HepG2 (cell line): ENCODE measurements around the gene SOSTDC1. TPM values are rescaled to one million over a fixed set of nuclear protein-coding genes. Genes with fewer than 3 reads are reported as not detected.

Source experiments
- ATAC-seq: fragments of 200-7000 bp; cut with Tn5 transposase; 3 replicates; pipeline ENCODE4 v1.9.1; 2020; ENCODE audit warnings: mild to moderate bottlenecking, moderate library complexity
- BruUV-seq: library from RNA; stranded (reverse); fragments of 400-500 nt; replicated peaks from 2 replicates; lab custom pipeline; 2021; lab: Mats Ljungman, UMichigan
- CTCF ChIA-PET: fragments of 300-600 bp; formaldehyde crosslinking; extraction: SDS; loops from one replicate; lab custom pipeline; 2021; ENCODE audit warnings: low total read pairs, inconsistent platforms, low intra/inter-chr PET ratio; lab: Yijun Ruan, JAX
- POLR2A ChIA-PET: fragments of 350-600 bp; sonication (Branson Sonifier 250); formaldehyde crosslinking; loops from one replicate; lab custom pipeline; 2020; ENCODE audit warnings: antibody characterized with exemption, inconsistent platforms; lab: Yijun Ruan, JAX
- DNase-seq: peaks from one replicate; pipeline ENCODE4 v3.0.0-alpha.2; 2015; ENCODE audit warnings: low spot score
- FAIRE-seq: peaks from 3 replicates; lab custom pipeline; 2011; peaks lifted over from hg19 to GRCh38; lab: Jason Lieb, UNC
- H2AFZ ChIP-seq: one replicate; pipeline ENCODE4 v1.6.1; 2011; ENCODE audit warnings: low read length, inconsistent platforms
- H3K27ac ChIP-seq: fragments of 300-600 bp; 3 replicates; pipeline ENCODE4 v1.8.0; 2011; ENCODE audit warnings: mixed run types, mild to moderate bottlenecking, mixed read lengths, low read length, inconsistent platforms; ENCODE audit not compliant: insufficient read depth; ENCODE audit errors: extremely low read length
- H3K27me3 ChIP-seq, 2 experiments: fragments of 200-600 bp in 1 of 2; 2 replicates in 1 of 2; 3 replicates in 1 of 2; pipeline versions ENCODE4 v1.6.0 to v1.8.0; 2011; ENCODE audit warnings: low read length in 2 of 2, mild to moderate bottlenecking in 2 of 2, moderate library complexity in 2 of 2, inconsistent platforms in 1 of 2; ENCODE audit not compliant: insufficient read depth in 2 of 2, control insufficient read depth in 1 of 2
- H3K36me3 ChIP-seq, 2 experiments: fragments of 200-600 bp in 1 of 2; replicated peaks in 1 of 2; 2 replicates in 1 of 2; 3 replicates in 1 of 2; pipeline versions ENCODE4 v1.5.1 to v1.8.0; 2011; ENCODE audit warnings: low read length in 2 of 2, inconsistent platforms in 1 of 2; ENCODE audit not compliant: insufficient read depth in 2 of 2, control insufficient read depth in 1 of 2
- H3K4me1 ChIP-seq: 2 replicates; pipeline ENCODE4 v1.5.1; 2012; ENCODE audit warnings: low read length, inconsistent platforms; ENCODE audit not compliant: insufficient read depth
- H3K4me2 ChIP-seq: 2 replicates; pipeline ENCODE4 v1.6.0; 2011; ENCODE audit warnings: low read depth, low read length, inconsistent platforms
- H3K4me3 ChIP-seq, 3 experiments: fragments of 200-600 bp in 1 of 3; sonication (generic), shearing (Covaris generic) in 1 of 3; replicated peaks in 1 of 3; 2 replicates each; pipeline ENCODE4 v1.5.1; 2011 to 2016; ENCODE audit warnings: low read length in 3 of 3, inconsistent platforms in 2 of 3, low read depth in 2 of 3, mild to moderate bottlenecking in 2 of 3, control low read depth in 1 of 3, mixed read lengths in 1 of 3; ENCODE audit not compliant: insufficient read depth in 1 of 3
- H3K79me2 ChIP-seq: one replicate; pipeline ENCODE4 v1.6.1; 2011; ENCODE audit warnings: low read length, inconsistent platforms; ENCODE audit not compliant: insufficient read depth
- H3K9ac ChIP-seq: 2 replicates; pipeline ENCODE4 v1.6.0; 2011; ENCODE audit warnings: mild to moderate bottlenecking, low read depth, low read length, inconsistent platforms; ENCODE audit not compliant: insufficient read depth
- H3K9me3 ChIP-seq: 2 replicates; pipeline ENCODE4 v1.5.1; 2012; ENCODE audit warnings: mild to moderate bottlenecking, low read length
- H4K20me1 ChIP-seq: 2 replicates; pipeline ENCODE4 v1.6.0; 2011; ENCODE audit warnings: inconsistent platforms, mild to moderate bottlenecking, low read length, moderate library complexity; ENCODE audit not compliant: insufficient read depth
- IRF2 ChIP-seq: IDR thresholded peaks from 2 replicates; pipeline ENCODE4 v1.6.1; 2018; ENCODE audit warnings: missing genetic modification reagents, missing compliant biosample characterization
- PAX8 ChIP-seq: sonication (generic); formaldehyde crosslinking; IDR thresholded peaks from 2 replicates; pipeline ENCODE4 v1.8.0; 2022; ENCODE audit warnings: mild to moderate bottlenecking, missing genetic modification reagents, borderline replicate concordance
- PRDM10 ChIP-seq: sonication (generic); formaldehyde crosslinking; IDR thresholded peaks from 2 replicates; pipeline ENCODE4 v1.4.0; 2020; ENCODE audit warnings: low read depth, missing genetic modification reagents
- ZNF230 ChIP-seq: sonication (generic); formaldehyde crosslinking; IDR thresholded peaks from 2 replicates; pipeline ENCODE4 v1.4.0; 2020; ENCODE audit warnings: mild to moderate bottlenecking, missing genetic modification reagents
- ZNF234 ChIP-seq: sonication (generic); formaldehyde crosslinking; conservative IDR thresholded peaks from 2 replicates; pipeline ENCODE4 v1.5.1; 2020; ENCODE audit warnings: mild to moderate bottlenecking, missing genetic modification reagents
- ZNF567 ChIP-seq: sonication (generic); formaldehyde crosslinking; IDR thresholded peaks from 2 replicates; pipeline ENCODE4 v1.8.1; 2023; ENCODE audit warnings: mild to moderate bottlenecking, missing genetic modification reagents, borderline replicate concordance
- WGBS: methylation state at CpG from one replicate; pipeline ENCODE4 v1.1.6; 2017; ENCODE audit warnings: low lambda C conversion rate; 5-methylcytosine and 5-hydroxymethylcytosine counted together
- in situ Hi-C: cut with HindIII; loops from 2 replicates; pipeline ENCODE4 v1.10.0; 2017; ENCODE audit warnings: low pct_unique_long_range_greater_than_20kb; ENCODE audit not compliant: extremely low pct_ligation_motif_present
- intact Hi-C: fragments of 100-400 bp; cut with micrococcal nuclease; formaldehyde crosslinking; loops from one replicate; pipeline ENCODE4 v1.10.0; 2022; ENCODE audit not compliant: unreplicated experiment
- polyA plus RNA-seq, 8 experiments: library from polyadenylated mRNA; depleted of rRNA in 3 of 8; stranded (reverse) in 7 of 8; unstranded in 1 of 8; fragments of >200 nt; fragmentation: Illumina TruSeq in 4 of 8; extraction: Trizol in 4 of 8; gene quantifications; 2 replicates each; pipeline versions ENCODE4 v1.2.1 to v1.2.3, GENCODE V29; 2011 to 2016; ENCODE audit warnings: low read depth in 4 of 8, missing spikeins in 1 of 8, mixed read lengths in 1 of 8; ENCODE audit not compliant: insufficient read depth in 1 of 8
- total RNA-seq, 5 experiments: library from RNA; depleted of rRNA; stranded (reverse); fragments of >200 nt; fragmentation: Illumina TruSeq; extraction: Trizol; gene quantifications; 2 replicates each; pipeline ENCODE4 v1.2.3, GENCODE V29; 2016; ENCODE audit warnings: low read depth in 1 of 5

Gene SOSTDC1
- total and polyA plus RNA-seq, 2 of the 13 experiments (the other 11 are each of a cell fraction or from before 2014, with no cell fraction given): not detected

- peak overlapping the region; percentile 24; the same call in 1 of the 2 replicates for H3K4me2 ChIP-seq
- intact Hi-C loops: loop anchor here (10.0 kb wide), 1 partner anchor 359 kb away; no protein-coding TSS in a partner anchor
- no peak overlapping the region for H3K27ac ChIP-seq
- TF ChIP-seq ZNF234 (CRISPR knock-in tag): no peak
- peak; percentile 63; the same call in 1 of the 2 replicates for TF ChIP-seq PRDM10 (CRISPR knock-in tag)
- H3K9me3 ChIP-seq: no peaks in the 10 kb centered on the region
- in situ Hi-C loops: loop anchor here (5.0 kb wide), 1 partner anchor 134 kb away; no protein-coding TSS in a partner anchor
- H4K20me1 ChIP-seq: no peaks in the 10 kb centered on the region
- BruUV-seq: no TSS peak
- ATAC-seq (no peak), FAIRE-seq (no peak), DNase-seq (no peak)
- no peak overlapping the region for H3K9ac ChIP-seq
- no peaks in the 10 kb centered on the region for H3K4me1 ChIP-seq
- no peaks in the 10 kb centered on the region for H3K79me2 ChIP-seq
- no peaks in the 10 kb centered on the region for H3K36me3 ChIP-seq
- CTCF ChIA-PET: interaction anchor here (3.5 kb wide), 1 partner anchor 131 kb away, joined by 39 read pairs; no protein-coding TSS in a partner anchor
- POLR2A ChIA-PET: no interaction called here
- WGBS: 37% methylated on average over 2 of the region's 2 CpGs
- H3K27me3 ChIP-seq: no peaks in the 10 kb centered on the region
- no peak overlapping the region for H2AFZ ChIP-seq
- no peak overlapping the region for H3K4me3 ChIP-seq
Measured at GRCh38 chr7:16433568-16434122, 31.9 kb downstream of the SOSTDC1 start.

GRCh38 chr7:16432425-16432731 lies 33.2 kb downstream of the SOSTDC1 start:
- Histone ChIP-seq H3K9me3 (no peaks in the 10 kb centered on the region), H2AFZ (no peak overlapping the region)
- POLR2A ChIA-PET: no interaction called here

More at GRCh38 chr7:16432425-16432731, 33.2 kb downstream of the SOSTDC1 start:
- Histone ChIP-seq H3K79me2 (no peaks in the 10 kb centered on the region), H3K4me1 (no peaks in the 10 kb centered on the region), H3K27me3 (no peaks in the 10 kb centered on the region), H4K20me1 (no peaks in the 10 kb centered on the region), H3K4me2 (no peak overlapping the region), H3K4me3 (no peak overlapping the region), H3K36me3 (no peaks in the 10 kb centered on the region), H3K9ac (no peak overlapping the region), H3K27ac (no peak overlapping the region)
- TF ChIP-seq IRF2 (CRISPR knock-in tag) (no peak), PAX8 (no peak), ZNF230 (no peak), ZNF567 (no peak)
- intact Hi-C loops: loop anchor here (1.0 to 10.0 kb wide), 2 partner anchors 133 to 358 kb away; no protein-coding TSS in a partner anchor
- WGBS: 9% methylated on average over 1 of the region's 1 CpG
- no TSS peak for BruUV-seq
- CTCF ChIA-PET: interaction anchor here (3.5 kb wide), 1 partner anchor 133 kb away, joined by 39 read pairs; no protein-coding TSS in a partner anchor
- DNase-seq (no peak), ATAC-seq (no peak), FAIRE-seq (no peak)
- in situ Hi-C loops: loop anchor here (5.0 kb wide), 1 partner anchor 135 kb away; no protein-coding TSS in a partner anchor
